ENCODE measurements around the gene ATP8A2.

ATP8A2 gene

GRCh38 chr13:26011996-26012821 is 640.4 kb downstream of the ATP8A2 start:
- TF ChIP-seq, protein P1, sequence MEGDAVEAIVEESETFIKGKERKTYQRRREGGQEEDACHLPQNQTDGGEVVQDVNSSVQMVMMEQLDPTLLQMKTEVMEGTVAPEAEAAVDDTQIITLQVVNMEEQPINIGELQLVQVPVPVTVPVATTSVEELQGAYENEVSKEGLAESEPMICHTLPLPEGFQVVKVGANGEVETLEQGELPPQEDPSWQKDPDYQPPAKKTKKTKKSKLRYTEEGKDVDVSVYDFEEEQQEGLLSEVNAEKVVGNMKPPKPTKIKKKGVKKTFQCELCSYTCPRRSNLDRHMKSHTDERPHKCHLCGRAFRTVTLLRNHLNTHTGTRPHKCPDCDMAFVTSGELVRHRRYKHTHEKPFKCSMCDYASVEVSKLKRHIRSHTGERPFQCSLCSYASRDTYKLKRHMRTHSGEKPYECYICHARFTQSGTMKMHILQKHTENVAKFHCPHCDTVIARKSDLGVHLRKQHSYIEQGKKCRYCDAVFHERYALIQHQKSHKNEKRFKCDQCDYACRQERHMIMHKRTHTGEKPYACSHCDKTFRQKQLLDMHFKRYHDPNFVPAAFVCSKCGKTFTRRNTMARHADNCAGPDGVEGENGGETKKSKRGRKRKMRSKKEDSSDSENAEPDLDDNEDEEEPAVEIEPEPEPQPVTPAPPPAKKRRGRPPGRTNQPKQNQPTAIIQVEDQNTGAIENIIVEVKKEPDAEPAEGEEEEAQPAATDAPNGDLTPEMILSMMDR (IDR thresholded peaks at IDR 0.05), result no peak

- TF ChIP-seq, protein P1 (IDR thresholded peaks at IDR 0.05), result no peak
Measured at GRCh38 chr13:26012995-26013394, 641.2 kb downstream of the ATP8A2 start.

GRCh38 chr13:26015271-26016125 is 643.7 kb downstream of the ATP8A2 start:
- TF ChIP-seq, protein P1 (IDR thresholded peaks at IDR 0.05), result no peak

GRCh38 chr13:26016189-26016588 is 644.4 kb downstream of the ATP8A2 start:
- TF ChIP-seq, protein P1 (IDR thresholded peaks at IDR 0.05), result no peak

DNA sequence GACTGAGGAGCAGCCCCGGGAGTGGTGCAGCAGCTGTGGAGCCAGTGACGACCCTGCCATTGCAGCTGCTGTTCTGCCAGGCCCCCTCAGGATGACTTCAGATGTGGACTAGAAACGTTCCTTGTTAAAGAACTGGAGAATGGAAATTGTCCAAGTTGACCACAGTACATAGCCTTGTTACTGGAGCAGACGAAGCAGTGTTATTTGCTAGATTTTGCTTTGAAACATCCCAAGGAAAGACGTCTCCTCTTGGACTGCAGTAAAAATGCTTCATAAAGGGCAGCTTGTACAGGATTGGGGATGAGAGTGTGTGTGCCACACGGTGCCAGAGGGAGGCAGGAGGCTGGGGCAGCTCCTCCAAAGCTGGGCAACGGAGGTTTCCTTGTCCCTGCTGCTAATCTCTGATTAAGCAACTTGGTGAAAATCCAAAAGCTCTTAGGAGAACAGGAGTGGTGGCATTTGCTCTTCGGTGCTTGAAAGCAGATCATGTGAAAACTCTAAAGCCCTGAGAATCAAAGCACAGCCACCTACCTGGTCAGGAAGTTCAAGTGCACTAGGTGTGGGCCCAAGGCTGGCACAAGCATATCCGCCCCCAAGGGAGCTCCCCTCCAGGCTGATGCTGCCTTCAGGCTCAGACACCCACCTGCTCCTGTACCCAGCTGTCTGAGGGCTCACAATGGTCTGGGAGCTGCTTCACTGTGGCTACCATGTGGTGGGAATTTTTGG is 645.6 kb downstream of the ATP8A2 start:
- TF ChIP-seq, protein P1 (IDR thresholded peaks at IDR 0.05), result no peak

- TF ChIP-seq, protein P1 (IDR thresholded peaks at IDR 0.05), result no peak
Measured at GRCh38 chr13:26017932-26018665, 646.3 kb downstream of the ATP8A2 start.

DNA sequence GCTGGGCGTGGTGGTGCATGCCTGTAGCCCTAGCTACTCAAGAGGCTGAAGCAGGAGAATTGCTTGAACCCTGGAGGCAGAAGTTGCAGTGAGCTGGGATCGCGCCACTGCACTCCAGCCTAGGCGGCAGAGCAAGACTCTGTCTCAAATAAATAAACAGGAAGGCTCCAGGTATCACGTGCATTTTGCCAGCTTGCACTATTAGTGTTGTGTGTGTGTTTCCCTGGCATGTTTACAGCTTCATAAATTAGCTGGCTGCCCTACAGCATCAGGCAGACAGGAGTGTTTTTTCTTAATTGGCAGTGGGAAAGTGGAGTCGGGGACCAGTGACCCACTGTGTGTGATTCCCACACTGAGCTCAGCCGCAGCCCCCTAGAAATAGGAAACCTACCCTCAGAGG is 647.5 kb downstream of the ATP8A2 start:
- TF ChIP-seq, protein P1 (IDR thresholded peaks at IDR 0.05), result no peak

Data from LNCAP (cell line).